SK-N-SH (cell line): ENCODE measurements around the gene EFCAB7. TPM values are rescaled to one million over a fixed set of nuclear protein-coding genes. Genes with fewer than 3 reads are reported as not detected.

Source experiments
- CTCF ChIA-PET: fragments of 300-600, 350-600 bp; formaldehyde crosslinking; extraction: SDS; loops from one replicate; lab custom pipeline; 2021; lab: Yijun Ruan, JAX
- POLR2A ChIA-PET: fragments of 350-600 bp; sonication (Branson Sonifier 250); formaldehyde crosslinking; extraction: SDS; loops from one replicate; lab custom pipeline; 2020; ENCODE audit warnings: antibody characterized with exemption, inconsistent platforms; lab: Yijun Ruan, JAX
- DNase-seq: peaks from one replicate; pipeline ENCODE4 v3.0.0; 2012
- H2AFZ ChIP-seq: fragments of 200-600 bp; sonication (generic); 2 replicates; pipeline ENCODE4 v1.8.1; 2016; ENCODE audit warnings: antibody characterized with exemption, mild to moderate bottlenecking, low read depth
- H3F3A ChIP-seq: fragments of 200-600 bp; sonication (generic); replicated peaks from 2 replicates; pipeline ENCODE3; 2016; ENCODE audit warnings: antibody characterized with exemption, mild to moderate bottlenecking; ENCODE audit not compliant: insufficient read depth
- H3K27ac ChIP-seq, 2 experiments: fragments of 200-500 bp in 1 of 2; fragments of 200-600 bp in 1 of 2; sonication (Bioruptor generic) in 1 of 2; sonication (generic), shearing (Covaris generic) in 1 of 2; 2 replicates each; pipeline versions ENCODE4 v1.5.1 to v1.6.1; 2014 to 2016; ENCODE audit warnings: low read depth in 2 of 2, inconsistent platforms in 1 of 2, low read length in 1 of 2, mild to moderate bottlenecking in 1 of 2, mixed read lengths in 1 of 2
- H3K27me3 ChIP-seq: fragments of 200-600 bp; sonication (generic), shearing (Covaris generic); 2 replicates; pipeline ENCODE4 v1.6.1; 2016; ENCODE audit warnings: mixed run types; ENCODE audit not compliant: insufficient read depth
- H3K36me3 ChIP-seq, 2 experiments: fragments of 200-500 bp in 1 of 2; fragments of 200-600 bp in 1 of 2; sonication (Bioruptor generic) in 1 of 2; sonication (generic) in 1 of 2; replicated peaks in 1 of 2; 2 replicates each; pipeline versions ENCODE3 to v1.5.1; 2014 to 2016; ENCODE audit warnings: low read length in 1 of 2, mild to moderate bottlenecking in 1 of 2; ENCODE audit not compliant: insufficient read depth in 2 of 2, control insufficient read depth in 1 of 2
- H3K4me1 ChIP-seq, 2 experiments: fragments of 200-500 bp in 1 of 2; fragments of 200-600 bp in 1 of 2; sonication (Bioruptor generic) in 1 of 2; sonication (generic), shearing (Covaris generic) in 1 of 2; 2 replicates each; pipeline versions ENCODE4 v1.5.1 to v1.6.1; 2014 to 2016; ENCODE audit warnings: low read depth in 1 of 2, low read length in 1 of 2, mixed run types in 1 of 2; ENCODE audit not compliant: insufficient read depth in 2 of 2, control insufficient read depth in 1 of 2
- H3K4me2 ChIP-seq: fragments of 200-600 bp; sonication (generic), shearing (Covaris generic); 2 replicates; pipeline ENCODE4 v1.6.1; 2017; ENCODE audit warnings: mixed run types
- H3K4me3 ChIP-seq, 2 experiments: fragments of 200-500 bp in 1 of 2; fragments of 200-600 bp in 1 of 2; sonication (Bioruptor generic) in 1 of 2; sonication (generic), shearing (Covaris generic) in 1 of 2; 2 replicates each; pipeline versions ENCODE4 v1.5.1 to v1.8.1; 2014 to 2016; ENCODE audit warnings: low read depth in 2 of 2, inconsistent platforms in 1 of 2, low read length in 1 of 2, mild to moderate bottlenecking in 1 of 2, mixed read lengths in 1 of 2, moderate library complexity in 1 of 2
- H3K79me2 ChIP-seq: fragments of 200-600 bp; sonication (generic); 2 replicates; pipeline ENCODE4 v1.8.1; 2017; ENCODE audit warnings: mild to moderate bottlenecking; ENCODE audit not compliant: insufficient read depth
- H3K9ac ChIP-seq: fragments of 200-600 bp; sonication (generic); 2 replicates; pipeline ENCODE4 v1.6.1; 2017; ENCODE audit warnings: mixed run types
- H3K9me2 ChIP-seq: fragments of 200-600 bp; sonication (generic); 2 replicates; pipeline ENCODE4 v1.6.1; 2017; ENCODE audit warnings: mixed run types
- H3K9me3 ChIP-seq: fragments of 200-600 bp; sonication (generic); 2 replicates; pipeline ENCODE4 v1.6.1; 2017; ENCODE audit warnings: mixed run types, mild to moderate bottlenecking, moderate library complexity
- H4K20me1 ChIP-seq: fragments of 200-600 bp; sonication (generic); 2 replicates; pipeline ENCODE4 v1.6.1; 2017; ENCODE audit warnings: mild to moderate bottlenecking, mixed run types; ENCODE audit not compliant: insufficient read depth
- CTCF ChIP-seq: fragments of 200-600 bp; sonication (generic); IDR thresholded peaks from 2 replicates; pipeline ENCODE4 v1.6.1; 2017; ENCODE audit warnings: antibody characterized with exemption, mild to moderate bottlenecking, moderate library complexity
- EP300 ChIP-seq, 2 experiments: IDR thresholded peaks; 2 replicates each; pipeline versions ENCODE4 v1.4.0 to v1.6.1; 2012; ENCODE audit warnings: borderline replicate concordance in 1 of 2, low read depth in 1 of 2, low read length in 1 of 2
- EZH2phosphoT487 ChIP-seq: fragments of 200-600 bp; sonication (generic); IDR thresholded peaks from 2 replicates; pipeline ENCODE4 v1.6.1; 2017; ENCODE audit warnings: low read depth, mixed run types, mild to moderate bottlenecking, antibody characterized with exemption, moderate library complexity, borderline replicate concordance
- FOSL2 ChIP-seq: IDR thresholded peaks from 2 replicates; pipeline ENCODE4 v1.4.0; 2012; ENCODE audit warnings: low read depth, mild to moderate bottlenecking, moderate library complexity, borderline replicate concordance
- FOXJ3 ChIP-seq: sonication (generic); formaldehyde crosslinking; IDR thresholded peaks from 2 replicates; pipeline ENCODE4 v1.5.1; 2020; ENCODE audit warnings: mild to moderate bottlenecking, missing genetic modification reagents
- FOXM1 ChIP-seq: IDR thresholded peaks from 2 replicates; pipeline ENCODE4 v1.4.0; 2012; ENCODE audit warnings: low read depth, mild to moderate bottlenecking
- GATA2 ChIP-seq: sonication (generic); formaldehyde crosslinking; IDR thresholded peaks from 2 replicates; pipeline ENCODE4 v1.5.0; 2020; ENCODE audit warnings: mild to moderate bottlenecking, missing genetic modification reagents
- IRF3 ChIP-seq: fragments of 150-350 bp; IDR thresholded peaks from 2 replicates; pipeline ENCODE4 v1.6.1; 2016; ENCODE audit warnings: mild to moderate bottlenecking, low read depth, low read length
- MXI1 ChIP-seq: IDR thresholded peaks from 2 replicates; pipeline ENCODE4 v1.6.1; 2012; ENCODE audit warnings: mild to moderate bottlenecking, low read depth, low read length, improper control_type of control experiment
- NRF1 ChIP-seq: IDR thresholded peaks from 2 replicates; pipeline ENCODE4 v1.6.1; 2012; ENCODE audit warnings: low read depth, mild to moderate bottlenecking, low read length
- POLR2AphosphoS5 ChIP-seq: IDR thresholded peaks from 2 replicates; pipeline ENCODE4 v1.6.1; 2012; ENCODE audit warnings: low read depth, low read length
- RCOR1 ChIP-seq: fragments of 150-350 bp; IDR thresholded peaks from 2 replicates; pipeline ENCODE4 v1.6.1; 2017; ENCODE audit warnings: antibody characterized with exemption, low read length
- REST ChIP-seq: IDR thresholded peaks from 2 replicates; pipeline ENCODE4 v1.6.1; 2012; ENCODE audit warnings: mild to moderate bottlenecking, low read depth, low read length, moderate library complexity
- RFX5 ChIP-seq: IDR thresholded peaks from 2 replicates; pipeline ENCODE4 v1.6.1; 2012; ENCODE audit warnings: mild to moderate bottlenecking, improper control_type of control experiment, low read length
- TAF1 ChIP-seq: IDR thresholded peaks from 2 replicates; pipeline ENCODE4 v1.6.1; 2012; ENCODE audit warnings: low read depth, mild to moderate bottlenecking, low read length, moderate library complexity, borderline replicate concordance
- WGBS: methylation state at CpG from one replicate; pipeline ENCODE4 v1.1.6; 2017; ENCODE audit warnings: low lambda C conversion rate; 5-methylcytosine and 5-hydroxymethylcytosine counted together
- polyA plus RNA-seq, 3 experiments: library from polyadenylated mRNA; depleted of rRNA; stranded (reverse); fragments of >200 nt; gene quantifications; 2 replicates each; pipeline ENCODE4 v1.2.3, GENCODE V29; 2012
- TF ChIP-seq, protein P1 (sequence below): IDR thresholded peaks from 2 replicates; pipeline ENCODE4 v1.4.0; 2012; ENCODE audit warnings: low read depth, borderline replicate concordance
- TF ChIP-seq, protein P2 (sequence below): IDR thresholded peaks from 2 replicates; pipeline ENCODE4 v1.4.0; 2012; ENCODE audit warnings: low read depth, borderline replicate concordance
- TF ChIP-seq, protein P3 (sequence below): IDR thresholded peaks from 2 replicates; pipeline ENCODE4; 2012

The EFCAB7 gene
- polyA plus RNA-seq, 1 of the 3 experiments (the other 2 are of a cell fraction) = 2.4 TPM

- TF ChIP-seq IRF3 (no peak), EP300 (IDR thresholded peaks at IDR 0.05; ENCODE audit: borderline replicate concordance in 1 of 2, low read depth in 1 of 2, low read length in 1 of 2) (no peak), RCOR1 (no peak), CTCF (no peak), FOXJ3 (CRISPR knock-in tag) (no peak), GATA2 (CRISPR knock-in tag) (no peak), FOSL2 (no peak), RFX5 (no peak), POLR2AphosphoS5 (no peak), MXI1 (no peak), NRF1 (no peak)
- TF ChIP-seq, protein P1, sequence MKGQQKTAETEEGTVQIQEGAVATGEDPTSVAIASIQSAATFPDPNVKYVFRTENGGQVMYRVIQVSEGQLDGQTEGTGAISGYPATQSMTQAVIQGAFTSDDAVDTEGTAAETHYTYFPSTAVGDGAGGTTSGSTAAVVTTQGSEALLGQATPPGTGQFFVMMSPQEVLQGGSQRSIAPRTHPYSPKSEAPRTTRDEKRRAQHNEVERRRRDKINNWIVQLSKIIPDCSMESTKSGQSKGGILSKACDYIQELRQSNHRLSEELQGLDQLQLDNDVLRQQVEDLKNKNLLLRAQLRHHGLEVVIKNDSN = no peak
- TF ChIP-seq, all 33 proteins: peak for 0
These were observed 25.2 kb upstream of the EFCAB7 start (continued) for GRCh38 chr1:63498106-63498505.

DNA sequence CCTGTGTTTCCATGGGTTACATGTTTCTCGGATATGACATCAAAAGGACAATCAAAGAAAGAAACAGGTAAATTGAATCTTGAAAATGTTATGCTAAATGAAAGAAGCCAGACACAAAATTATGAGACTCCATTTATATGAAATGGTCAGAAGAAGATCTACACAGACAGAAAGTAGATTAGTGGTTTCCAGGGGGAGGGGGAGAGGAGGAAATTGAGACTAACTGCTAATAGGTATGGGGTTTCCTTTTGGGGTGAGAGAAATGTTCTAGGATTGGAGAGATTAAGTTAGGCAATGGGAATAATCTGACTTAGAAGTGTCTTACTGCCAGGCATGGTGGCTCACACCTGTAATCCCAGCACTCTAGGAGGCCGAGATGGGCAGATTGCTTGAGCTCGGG, 22.1 kb upstream of the EFCAB7 start:
- peaks cover 3% of the 10 kb centered on the region; the same call in 1 of the 2 replicates for H3K9me3 ChIP-seq
- peaks cover 0 to 15% of the 10 kb centered on the region in 2 experiments for H3K36me3 ChIP-seq
- 94% methylated on average over 3 of the region's 3 CpGs for WGBS
- DNase-seq = no peak
- TF ChIP-seq RCOR1 = no peak
- TF ChIP-seq TAF1 = no peak
- no peak for TF ChIP-seq NRF1
- TF ChIP-seq REST = no peak
- no peak for TF ChIP-seq FOXM1
- TF ChIP-seq, protein P2, sequence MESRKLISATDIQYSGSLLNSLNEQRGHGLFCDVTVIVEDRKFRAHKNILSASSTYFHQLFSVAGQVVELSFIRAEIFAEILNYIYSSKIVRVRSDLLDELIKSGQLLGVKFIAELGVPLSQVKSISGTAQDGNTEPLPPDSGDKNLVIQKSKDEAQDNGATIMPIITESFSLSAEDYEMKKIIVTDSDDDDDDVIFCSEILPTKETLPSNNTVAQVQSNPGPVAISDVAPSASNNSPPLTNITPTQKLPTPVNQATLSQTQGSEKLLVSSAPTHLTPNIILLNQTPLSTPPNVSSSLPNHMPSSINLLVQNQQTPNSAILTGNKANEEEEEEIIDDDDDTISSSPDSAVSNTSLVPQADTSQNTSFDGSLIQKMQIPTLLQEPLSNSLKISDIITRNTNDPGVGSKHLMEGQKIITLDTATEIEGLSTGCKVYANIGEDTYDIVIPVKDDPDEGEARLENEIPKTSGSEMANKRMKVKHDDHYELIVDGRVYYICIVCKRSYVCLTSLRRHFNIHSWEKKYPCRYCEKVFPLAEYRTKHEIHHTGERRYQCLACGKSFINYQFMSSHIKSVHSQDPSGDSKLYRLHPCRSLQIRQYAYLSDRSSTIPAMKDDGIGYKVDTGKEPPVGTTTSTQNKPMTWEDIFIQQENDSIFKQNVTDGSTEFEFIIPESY = no peak
- TF ChIP-seq EP300 (IDR thresholded peaks at IDR 0.05; ENCODE audit: borderline replicate concordance in 1 of 2, low read depth in 1 of 2, low read length in 1 of 2) = no peak
- TF ChIP-seq MXI1 = no peak
- no peak for TF ChIP-seq EZH2phosphoT487
- TF ChIP-seq, protein P3, sequence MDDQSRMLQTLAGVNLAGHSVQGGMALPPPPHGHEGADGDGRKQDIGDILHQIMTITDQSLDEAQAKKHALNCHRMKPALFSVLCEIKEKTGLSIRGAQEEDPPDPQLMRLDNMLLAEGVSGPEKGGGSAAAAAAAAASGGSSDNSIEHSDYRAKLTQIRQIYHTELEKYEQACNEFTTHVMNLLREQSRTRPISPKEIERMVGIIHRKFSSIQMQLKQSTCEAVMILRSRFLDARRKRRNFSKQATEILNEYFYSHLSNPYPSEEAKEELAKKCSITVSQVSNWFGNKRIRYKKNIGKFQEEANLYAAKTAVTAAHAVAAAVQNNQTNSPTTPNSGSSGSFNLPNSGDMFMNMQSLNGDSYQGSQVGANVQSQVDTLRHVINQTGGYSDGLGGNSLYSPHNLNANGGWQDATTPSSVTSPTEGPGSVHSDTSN = no peak
- H3K9me2 ChIP-seq = no peaks in the 10 kb centered on the region
- no peak overlapping the region for H3K4me3 ChIP-seq
- H2AFZ ChIP-seq = no peak overlapping the region
- no peaks in the 10 kb centered on the region for H3F3A ChIP-seq
- no peaks in the 10 kb centered on the region for H4K20me1 ChIP-seq
- no peak overlapping the region for H3K27ac ChIP-seq
- H3K79me2 ChIP-seq = no peaks in the 10 kb centered on the region
- no peak overlapping the region for H3K4me2 ChIP-seq
- CTCF ChIA-PET = no interaction called here
- no peaks in the 10 kb centered on the region for H3K4me1 ChIP-seq
- H3K9ac ChIP-seq = no peak overlapping the region
- no peaks in the 10 kb centered on the region for H3K27me3 ChIP-seq
- POLR2A ChIA-PET = no interaction called here
